Stomach (tissue), 4 donors: ENCODE data around the gene SLC26A4.

Source experiments
- EP300 ChIP-seq: sonication (generic); formaldehyde crosslinking; IDR thresholded peaks from one replicate; pipeline ENCODE4 v1.6.1; 2017; ENCODE audit warnings: antibody characterized with exemption
- TF ChIP-seq, protein P1 (sequence below), 7 experiments: fragments of 450-650 bp in 4 of 7; fragments of 200-600 bp in 3 of 7; sonication (generic) in 3 of 7; IDR thresholded peaks; one replicate each; pipeline ENCODE4 v1.5.1; 2016 to 2019; ENCODE audit warnings: antibody characterized with exemption in 7 of 7, control low read depth in 2 of 7, mild to moderate bottlenecking in 1 of 7

GRCh38 chr7:107643938-107644308 lies 16.7 kb upstream of the SLC26A4 start:
- TF ChIP-seq, protein P1, sequence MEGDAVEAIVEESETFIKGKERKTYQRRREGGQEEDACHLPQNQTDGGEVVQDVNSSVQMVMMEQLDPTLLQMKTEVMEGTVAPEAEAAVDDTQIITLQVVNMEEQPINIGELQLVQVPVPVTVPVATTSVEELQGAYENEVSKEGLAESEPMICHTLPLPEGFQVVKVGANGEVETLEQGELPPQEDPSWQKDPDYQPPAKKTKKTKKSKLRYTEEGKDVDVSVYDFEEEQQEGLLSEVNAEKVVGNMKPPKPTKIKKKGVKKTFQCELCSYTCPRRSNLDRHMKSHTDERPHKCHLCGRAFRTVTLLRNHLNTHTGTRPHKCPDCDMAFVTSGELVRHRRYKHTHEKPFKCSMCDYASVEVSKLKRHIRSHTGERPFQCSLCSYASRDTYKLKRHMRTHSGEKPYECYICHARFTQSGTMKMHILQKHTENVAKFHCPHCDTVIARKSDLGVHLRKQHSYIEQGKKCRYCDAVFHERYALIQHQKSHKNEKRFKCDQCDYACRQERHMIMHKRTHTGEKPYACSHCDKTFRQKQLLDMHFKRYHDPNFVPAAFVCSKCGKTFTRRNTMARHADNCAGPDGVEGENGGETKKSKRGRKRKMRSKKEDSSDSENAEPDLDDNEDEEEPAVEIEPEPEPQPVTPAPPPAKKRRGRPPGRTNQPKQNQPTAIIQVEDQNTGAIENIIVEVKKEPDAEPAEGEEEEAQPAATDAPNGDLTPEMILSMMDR (IDR thresholded peaks at IDR 0.05), result no peak
- no peak for TF ChIP-seq EP300
